DND-41 (cell line): ENCODE data around the gene SCT.

Experiments used
- EZH2 ChIP-seq: IDR thresholded peaks from 3 replicates; pipeline ENCODE4 v1.6.1; 2012; ENCODE audit warnings: borderline replicate concordance, low read depth, mild to moderate bottlenecking, moderate library complexity, low read length, inconsistent platforms; ENCODE audit not compliant: severe bottlenecking
- TF ChIP-seq, protein P1 (sequence below): IDR thresholded peaks from 2 replicates; pipeline ENCODE4 v1.5.1; 2012; ENCODE audit warnings: borderline replicate concordance, low read length, moderate library complexity, mild to moderate bottlenecking; ENCODE audit not compliant: poor library complexity, severe bottlenecking; ENCODE audit errors: extremely low read depth

DNA sequence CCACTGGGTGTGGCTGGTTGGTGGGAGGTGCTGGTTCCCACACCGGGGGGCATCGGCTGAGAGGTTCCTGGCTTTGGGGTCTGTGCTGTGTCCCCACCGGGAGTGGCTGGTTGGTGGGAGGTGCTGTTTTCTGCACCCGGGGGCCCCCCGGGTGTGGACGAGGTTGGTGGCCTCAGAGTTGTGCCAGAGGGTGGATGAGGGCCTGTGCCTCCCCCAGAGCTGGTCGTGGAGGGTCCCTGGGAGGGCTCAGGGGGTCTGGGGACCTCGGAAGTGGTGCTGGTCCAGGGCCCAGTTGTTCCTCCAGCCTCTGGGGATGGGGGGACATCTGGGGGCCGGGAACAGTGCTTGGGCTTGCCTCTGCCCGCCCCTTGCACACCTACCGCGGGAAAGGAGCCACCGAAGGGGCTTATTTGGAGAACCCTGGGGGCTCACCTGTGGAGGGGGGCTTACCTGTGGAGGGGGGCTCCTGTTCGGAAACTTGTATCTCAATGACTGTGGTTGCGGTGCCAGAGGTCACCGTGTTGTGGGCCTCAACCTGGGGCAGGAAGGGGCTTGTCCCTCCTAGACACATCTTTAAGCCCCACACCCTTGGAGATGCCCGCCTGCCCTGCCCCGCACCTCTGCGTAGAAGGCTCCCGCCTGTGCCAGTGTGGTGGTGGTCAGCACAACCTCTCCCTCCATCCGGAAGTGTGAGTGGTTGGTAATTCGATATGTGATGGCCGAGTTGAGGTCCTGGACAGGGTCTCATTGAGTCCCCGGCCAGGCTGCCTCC lies 7.9 kb downstream of the SCT start:
- no peak for TF ChIP-seq EZH2
- TF ChIP-seq, protein P1, sequence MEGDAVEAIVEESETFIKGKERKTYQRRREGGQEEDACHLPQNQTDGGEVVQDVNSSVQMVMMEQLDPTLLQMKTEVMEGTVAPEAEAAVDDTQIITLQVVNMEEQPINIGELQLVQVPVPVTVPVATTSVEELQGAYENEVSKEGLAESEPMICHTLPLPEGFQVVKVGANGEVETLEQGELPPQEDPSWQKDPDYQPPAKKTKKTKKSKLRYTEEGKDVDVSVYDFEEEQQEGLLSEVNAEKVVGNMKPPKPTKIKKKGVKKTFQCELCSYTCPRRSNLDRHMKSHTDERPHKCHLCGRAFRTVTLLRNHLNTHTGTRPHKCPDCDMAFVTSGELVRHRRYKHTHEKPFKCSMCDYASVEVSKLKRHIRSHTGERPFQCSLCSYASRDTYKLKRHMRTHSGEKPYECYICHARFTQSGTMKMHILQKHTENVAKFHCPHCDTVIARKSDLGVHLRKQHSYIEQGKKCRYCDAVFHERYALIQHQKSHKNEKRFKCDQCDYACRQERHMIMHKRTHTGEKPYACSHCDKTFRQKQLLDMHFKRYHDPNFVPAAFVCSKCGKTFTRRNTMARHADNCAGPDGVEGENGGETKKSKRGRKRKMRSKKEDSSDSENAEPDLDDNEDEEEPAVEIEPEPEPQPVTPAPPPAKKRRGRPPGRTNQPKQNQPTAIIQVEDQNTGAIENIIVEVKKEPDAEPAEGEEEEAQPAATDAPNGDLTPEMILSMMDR, result no peak
